ENCODE data around the gene ARHGEF2. TPM values are rescaled to one million over a fixed set of nuclear protein-coding genes. Genes with fewer than 3 reads are reported as not detected.
A peak's percentile ranks its signal among the peaks of the same experiment; 100 is the strongest.

Gene ARHGEF2
- total RNA-seq, 4 donors from 2014 or later = 13.7 to 42.1 (median 20.6) TPM

GRCh38 chr1:155976062-155976912 is 2.1 kb downstream of the ARHGEF2 start:
- peak in 1 of 2 donors; percentile 84 for DNase-seq (ENCODE audit: low spot score in 2 of 2)
- peak overlapping the region; percentile 89 for H3K27ac ChIP-seq
- H3K4me1 ChIP-seq = peaks cover 84% of the 10 kb centered on the region
- H3K36me3 ChIP-seq = no peaks in the 10 kb centered on the region
- no peak for TF ChIP-seq CTCF (IDR thresholded peaks at IDR 0.05)
- TF ChIP-seq POLR2AphosphoS5 (IDR thresholded peaks at IDR 0.05) = no peak
- no peak for TF ChIP-seq POLR2A (IDR thresholded peaks at IDR 0.05)
- no peak for TF ChIP-seq EP300 (IDR thresholded peaks at IDR 0.05)
- H3K9me3 ChIP-seq = no peaks in the 10 kb centered on the region
- peak overlapping the region; percentile 90 for H3K4me3 ChIP-seq
- WGBS = 23% methylated on average over 14 of the region's 14 CpGs
- H3K27me3 ChIP-seq = no peaks in the 10 kb centered on the region

- Histone ChIP-seq H3K4me3 (peak overlapping the region; percentile 90), H3K27ac (peak overlapping the region; percentile 89), H3K9me3 (no peaks in the 10 kb centered on the region), H3K27me3 (no peaks in the 10 kb centered on the region), H3K36me3 (no peaks in the 10 kb centered on the region), H3K4me1 (peaks cover 84% of the 10 kb centered on the region)
- WGBS = 44% methylated on average over 4 of the region's 4 CpGs
- TF ChIP-seq CTCF (IDR thresholded peaks at IDR 0.05) = no peak
- no peak for TF ChIP-seq EP300 (IDR thresholded peaks at IDR 0.05)
- no peak for TF ChIP-seq POLR2A (IDR thresholded peaks at IDR 0.05)
- TF ChIP-seq POLR2AphosphoS5 (IDR thresholded peaks at IDR 0.05) = no peak
- no peak for DNase-seq (ENCODE audit: low spot score in 2 of 2)
Observed at GRCh38 chr1:155975375-155976061, 2.8 kb downstream of the ARHGEF2 start.

- H3K36me3 ChIP-seq = peaks cover under 1% of the 10 kb centered on the region
- no peak for DNase-seq (ENCODE audit: low spot score in 2 of 2)
- H3K27me3 ChIP-seq = no peaks in the 10 kb centered on the region
- H3K27ac ChIP-seq = peak overlapping the region; percentile 45
- H3K9me3 ChIP-seq = no peaks in the 10 kb centered on the region
- TF ChIP-seq POLR2AphosphoS5 (IDR thresholded peaks at IDR 0.05) (no peak), EP300 (IDR thresholded peaks at IDR 0.05) (no peak), POLR2A (IDR thresholded peaks at IDR 0.05) (no peak), CTCF (IDR thresholded peaks at IDR 0.05) (no peak)
- H3K4me1 ChIP-seq = peaks cover 84% of the 10 kb centered on the region
- WGBS = 35% methylated on average over 13 of the region's 13 CpGs
- H3K4me3 ChIP-seq = peak overlapping the region; percentile 90
Observed at GRCh38 chr1:155974208-155975115, 3.9 kb downstream of the ARHGEF2 start.

- DNase-seq (ENCODE audit: low spot score in 2 of 2) = no peak
- H3K36me3 ChIP-seq = peaks cover 8% of the 10 kb centered on the region
- no peaks in the 10 kb centered on the region for H3K9me3 ChIP-seq
- no peak for TF ChIP-seq EP300 (IDR thresholded peaks at IDR 0.05)
- TF ChIP-seq CTCF (IDR thresholded peaks at IDR 0.05) = no peak
- TF ChIP-seq POLR2A (IDR thresholded peaks at IDR 0.05) = no peak
- no peak for TF ChIP-seq POLR2AphosphoS5 (IDR thresholded peaks at IDR 0.05)
- H3K4me3 ChIP-seq = peak overlapping the region; percentile 90
- peak overlapping the region; percentile 45 for H3K27ac ChIP-seq
- WGBS = 64% methylated on average over 3 of the region's 3 CpGs
- peaks cover 83% of the 10 kb centered on the region for H3K4me1 ChIP-seq
- no peaks in the 10 kb centered on the region for H3K27me3 ChIP-seq
Observed at GRCh38 chr1:155973723-155974122, 4.6 kb downstream of the ARHGEF2 start.
